HG02981 (cell line): Measurements from ENCODE around the gene MTMR6.
"Not testable (repeated sequence)": the region's sequence is repeated elsewhere in the genome, so short reads cannot be mapped to it uniquely, and the experiment has no call there.

Experiments used
- ATAC-seq: cut with Tn5 transposase; IDR thresholded peaks from one replicate; pipeline ENCODE4 v1.9.1; 2021; ENCODE audit warnings: mild to moderate bottlenecking, moderate library complexity; ENCODE audit not compliant: unreplicated experiment

Gene MTMR6

GRCh38 chr13:25286969-25287961, at the start of gene MTMR6:
MTMR6 (minus strand) TSS chr13:25287488; CDS start chr13:25287247, 241 bp downstream.
- ATAC-seq = peak; percentile 97

- ATAC-seq = no peak
These were observed 48.6 kb upstream of the MTMR6 start for GRCh38 chr13:25335856-25336255.

GRCh38 chr13:25330541-25330940, 43.3 kb upstream of the MTMR6 start:
- ATAC-seq = no peak

- ATAC-seq = no peak
These were observed 42.4 kb upstream of the MTMR6 start for GRCh38 chr13:25329706-25330105.

- ATAC-seq = no peak
These were observed 36.8 kb upstream of the MTMR6 start for GRCh38 chr13:25324100-25324499.

DNA sequence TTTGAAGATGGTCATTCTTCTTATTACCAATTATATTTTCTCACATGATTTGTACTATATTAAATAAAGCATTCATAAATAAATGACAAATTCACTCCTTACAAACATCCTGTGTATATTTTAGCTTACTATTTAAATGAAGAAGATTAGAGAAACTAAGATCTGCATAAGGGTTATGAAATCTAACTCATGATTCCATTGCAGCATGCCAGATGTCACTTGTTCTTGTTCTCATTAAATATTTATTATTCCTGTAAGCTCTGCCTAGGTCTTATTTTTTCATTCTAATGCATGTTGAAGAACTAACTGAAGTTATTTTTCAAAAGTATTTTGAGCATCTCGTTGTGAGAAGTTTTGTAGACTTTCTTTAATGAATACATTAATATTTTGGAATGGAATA, 32.5 kb upstream of the MTMR6 start:
- ATAC-seq = no peak

DNA sequence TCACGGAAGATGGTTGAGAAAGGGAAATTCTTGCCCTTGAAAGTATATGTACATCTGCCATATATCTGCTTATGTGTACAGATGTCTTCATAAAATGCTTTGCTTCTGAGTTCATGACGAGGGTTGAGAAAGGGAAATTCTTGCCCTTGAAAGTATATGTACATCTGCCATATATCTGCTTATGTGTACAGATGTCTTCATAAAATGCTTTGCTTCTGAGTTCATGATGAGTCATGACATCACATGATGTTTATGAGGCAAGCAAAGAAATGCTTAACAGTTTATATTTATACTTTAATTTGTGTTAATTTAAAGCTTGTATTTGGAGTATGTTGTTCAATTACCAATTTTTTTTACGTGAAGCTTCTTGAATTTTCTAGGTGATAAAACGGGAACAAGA, 31.7 kb upstream of the MTMR6 start:
- not testable (repeated sequence) for ATAC-seq

- ATAC-seq = no peak
These were observed 23.6 kb upstream of the MTMR6 start for GRCh38 chr13:25310891-25311290.

GRCh38 chr13:25306671-25307464, 19.6 kb upstream of the MTMR6 start:
- ATAC-seq = no peak

DNA sequence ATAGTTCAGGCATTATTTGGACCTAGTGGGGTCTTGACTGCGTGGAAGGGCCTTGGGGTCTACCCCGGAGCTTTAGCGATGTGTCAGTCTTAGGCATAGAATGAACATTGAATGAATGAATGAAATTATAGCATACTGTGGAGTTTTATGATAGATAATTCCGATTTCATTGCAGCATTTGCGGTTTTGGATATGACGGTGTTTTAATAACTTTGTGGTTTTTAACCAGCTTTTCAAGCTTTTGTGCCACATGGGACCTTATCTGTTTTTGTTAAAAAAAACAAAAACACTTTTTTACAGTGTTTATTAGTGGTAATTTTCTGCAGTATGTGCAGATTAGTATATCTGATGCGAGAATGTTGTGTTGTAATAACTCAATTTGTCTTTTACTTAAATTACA, 14.8 kb upstream of the MTMR6 start:
- no peak for ATAC-seq

- peak; percentile 99 for ATAC-seq
These were observed 14.2 kb upstream of the MTMR6 start, which contains the start of gene NUP58 for GRCh38 chr13:25301347-25302113. NUP58 (plus strand) TSS chr13:25301625; CDS start chr13:25301774, 149 bp downstream.

DNA sequence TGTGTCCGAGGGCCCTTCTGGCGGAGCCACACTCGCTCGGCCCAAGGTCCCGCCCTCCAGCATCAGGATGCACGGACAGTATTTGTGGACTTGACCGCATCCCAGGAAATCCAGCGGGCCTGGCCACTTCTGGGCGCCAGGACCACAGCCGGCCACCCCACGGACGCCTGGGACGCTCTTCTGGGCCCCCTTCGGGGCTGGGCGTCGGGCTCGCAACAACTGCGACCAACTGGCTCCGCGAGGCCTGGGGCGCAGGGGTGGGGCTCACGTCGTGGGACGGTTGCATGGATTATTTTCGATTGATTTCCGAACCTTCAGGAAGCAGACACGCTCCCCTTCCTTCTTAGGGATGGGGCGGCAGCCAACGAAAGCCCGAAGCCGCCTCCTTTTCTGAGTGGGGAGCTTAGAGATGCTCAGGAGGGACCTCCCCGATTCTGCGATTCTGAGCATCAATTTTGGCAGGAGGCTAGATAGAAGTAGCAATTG, 13.6 kb upstream of the MTMR6 start:
- ATAC-seq = peak; percentile 18

DNA sequence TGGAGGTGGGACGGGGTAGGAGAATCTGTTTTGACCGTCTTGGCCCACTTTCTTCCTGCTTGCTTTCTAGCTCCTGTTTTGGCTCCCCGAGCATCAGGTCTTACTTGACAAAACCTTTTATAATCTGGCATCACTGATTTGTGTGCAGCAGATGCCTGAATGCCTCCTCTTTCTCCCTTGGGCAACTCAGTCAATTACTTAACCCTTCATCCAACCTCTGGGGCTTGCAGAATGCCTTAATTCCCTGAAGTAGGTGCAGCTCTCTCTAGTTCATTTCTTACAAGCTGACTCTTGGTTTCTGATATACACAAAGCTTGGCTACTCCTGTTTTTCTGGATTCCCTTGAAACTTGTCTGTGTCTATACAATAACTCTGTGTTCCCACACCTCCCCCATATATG, 8.4 kb upstream of the MTMR6 start:
- no peak for ATAC-seq

DNA sequence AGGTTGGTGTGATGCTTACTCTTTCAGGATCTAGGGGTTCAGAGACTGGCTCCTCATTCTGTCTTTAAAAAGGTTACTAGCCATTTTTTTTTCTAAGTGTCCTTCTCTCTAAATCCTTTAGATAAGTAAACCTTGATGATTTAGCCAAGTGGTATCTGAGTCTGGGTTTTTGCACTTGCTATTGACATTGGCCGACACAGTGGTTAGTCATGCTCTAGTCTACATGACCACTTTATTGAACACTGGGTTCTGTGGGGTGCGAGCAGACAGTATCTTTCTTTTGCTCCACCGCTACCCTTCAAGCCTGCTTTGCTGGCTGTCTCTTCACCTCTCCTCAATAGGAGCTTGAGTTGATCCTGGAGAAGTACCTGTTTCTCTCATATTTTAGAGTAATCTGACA, 7.9 kb upstream of the MTMR6 start:
- ATAC-seq = no peak

- no peak for ATAC-seq
These were observed 5.0 kb upstream of the MTMR6 start for GRCh38 chr13:25292301-25292700.

DNA sequence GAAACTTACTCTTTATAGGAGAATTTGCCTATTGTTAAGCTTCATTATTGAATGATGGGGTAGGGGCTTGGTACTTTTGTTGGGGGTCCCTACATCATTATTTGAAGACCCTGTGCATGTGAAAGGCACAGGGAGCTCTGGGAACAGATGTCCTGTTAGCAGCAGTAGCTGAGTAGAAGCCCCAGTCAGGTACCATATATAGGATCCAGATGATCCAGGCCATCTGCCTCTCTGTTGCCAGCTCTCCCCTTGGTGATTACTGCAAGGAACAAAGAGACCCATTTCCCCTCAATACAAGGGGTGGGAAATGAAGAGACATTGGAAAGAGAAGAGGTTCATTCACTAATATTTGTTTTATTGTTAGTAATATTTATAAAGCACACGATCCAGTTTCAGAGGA, 4.4 kb upstream of the MTMR6 start:
- no peak for ATAC-seq

DNA sequence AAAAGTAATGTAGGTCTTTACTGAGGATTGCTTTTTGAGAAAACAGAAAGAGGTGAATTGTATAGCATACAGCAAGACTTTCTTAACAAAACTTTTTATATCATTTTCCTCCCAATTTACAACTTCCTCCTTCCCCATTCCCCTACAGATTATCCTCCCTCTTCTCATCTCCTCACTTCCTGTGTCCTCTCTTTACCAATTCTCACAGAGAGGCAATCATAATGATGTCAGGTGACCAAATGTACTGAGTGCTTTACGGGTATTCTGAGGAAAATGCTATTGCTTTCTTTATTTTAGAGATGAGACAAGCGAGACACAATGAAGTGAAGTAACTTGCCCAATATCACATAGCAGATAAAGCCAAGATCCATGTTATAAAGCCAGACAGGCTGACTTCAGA, 1.7 kb upstream of the MTMR6 start:
- ATAC-seq = no peak

GRCh38 chr13:25286308-25286968, 850 bp downstream of the MTMR6 start:
- peak; percentile 31 for ATAC-seq

GRCh38 chr13:25281935-25282332, 5.4 kb downstream of the MTMR6 start:
- peak; percentile 16 for ATAC-seq
